Measurements from ENCODE around the gene MORC1.

The MORC1 gene

DNA sequence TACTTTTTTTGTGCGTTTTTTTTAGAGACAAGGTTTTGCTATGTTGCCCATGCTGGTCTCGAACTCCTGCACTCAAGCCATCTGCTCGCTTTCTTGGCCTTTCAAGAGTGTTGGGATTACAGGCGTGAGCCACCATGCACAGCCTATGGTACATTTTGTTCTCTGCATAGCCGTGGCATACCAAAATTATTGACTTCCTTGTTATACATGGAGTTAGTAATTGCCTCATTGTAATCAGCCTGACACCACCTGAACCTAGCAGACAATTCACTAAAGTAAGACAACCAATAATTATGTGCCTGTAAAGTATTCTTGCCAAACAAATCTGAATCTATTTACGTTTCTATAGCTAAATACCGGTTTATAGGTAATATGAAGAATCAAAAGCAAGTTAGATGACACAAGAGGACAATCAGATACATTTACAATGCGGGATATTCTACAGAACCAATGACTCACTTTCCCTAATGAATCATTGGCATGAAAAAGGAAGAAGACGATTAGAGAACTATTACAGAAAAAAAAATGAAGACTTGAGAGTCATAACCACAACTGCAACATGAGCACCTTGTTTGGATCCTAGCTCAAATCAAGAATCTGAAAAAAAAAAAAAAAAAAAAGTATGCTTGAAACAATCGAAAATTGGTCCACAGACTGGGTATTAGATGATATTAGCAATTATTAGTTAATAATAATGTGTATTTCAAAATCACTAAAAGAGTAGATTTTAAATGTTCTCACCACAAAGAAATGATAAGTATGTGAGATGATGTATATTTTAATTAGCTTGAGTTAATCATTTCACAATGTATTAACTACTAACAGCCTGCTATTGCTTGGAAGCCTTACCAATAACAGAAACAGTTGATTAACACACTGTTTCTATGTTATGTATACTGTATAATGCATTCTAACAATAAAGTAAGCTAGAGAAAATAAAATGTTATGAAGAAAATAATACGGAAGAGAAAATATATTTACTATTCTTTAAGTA lies 171.3 kb downstream of the MORC1 start:
- no peaks in the 10 kb centered on the region for H3K9me3 ChIP-seq (ENCODE audit: insufficient read depth, low read length, severe bottlenecking)
- H3K27me3 ChIP-seq (ENCODE audit: insufficient read depth, low read length, poor library complexity): no peaks in the 10 kb centered on the region
- no peaks in the 10 kb centered on the region for H3K4me1 ChIP-seq (ENCODE audit: insufficient read depth, low read length)
- H3K4me3 ChIP-seq (ENCODE audit: low read depth in 1 of 2, low read length in 2 of 2): no peak overlapping the region
- no peak overlapping the region for H3K27ac ChIP-seq (ENCODE audit: low read length)
- H3K9ac ChIP-seq (ENCODE audit: low read depth, low read length): no peak overlapping the region
- no peak overlapping the region for H2AFZ ChIP-seq (ENCODE audit: low read depth, low read length)
- H4K20me1 ChIP-seq (ENCODE audit: insufficient read depth, low read length): no peaks in the 10 kb centered on the region
- ATAC-seq (ENCODE audit: insufficient read depth, low read depth): no peak
- TF ChIP-seq, protein P1, sequence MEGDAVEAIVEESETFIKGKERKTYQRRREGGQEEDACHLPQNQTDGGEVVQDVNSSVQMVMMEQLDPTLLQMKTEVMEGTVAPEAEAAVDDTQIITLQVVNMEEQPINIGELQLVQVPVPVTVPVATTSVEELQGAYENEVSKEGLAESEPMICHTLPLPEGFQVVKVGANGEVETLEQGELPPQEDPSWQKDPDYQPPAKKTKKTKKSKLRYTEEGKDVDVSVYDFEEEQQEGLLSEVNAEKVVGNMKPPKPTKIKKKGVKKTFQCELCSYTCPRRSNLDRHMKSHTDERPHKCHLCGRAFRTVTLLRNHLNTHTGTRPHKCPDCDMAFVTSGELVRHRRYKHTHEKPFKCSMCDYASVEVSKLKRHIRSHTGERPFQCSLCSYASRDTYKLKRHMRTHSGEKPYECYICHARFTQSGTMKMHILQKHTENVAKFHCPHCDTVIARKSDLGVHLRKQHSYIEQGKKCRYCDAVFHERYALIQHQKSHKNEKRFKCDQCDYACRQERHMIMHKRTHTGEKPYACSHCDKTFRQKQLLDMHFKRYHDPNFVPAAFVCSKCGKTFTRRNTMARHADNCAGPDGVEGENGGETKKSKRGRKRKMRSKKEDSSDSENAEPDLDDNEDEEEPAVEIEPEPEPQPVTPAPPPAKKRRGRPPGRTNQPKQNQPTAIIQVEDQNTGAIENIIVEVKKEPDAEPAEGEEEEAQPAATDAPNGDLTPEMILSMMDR (IDR thresholded peaks at IDR 0.05; ENCODE audit: borderline replicate concordance, extremely low read depth, low read length, poor library complexity, severe bottlenecking): no peak
- TF ChIP-seq EZH2 (IDR thresholded peaks at IDR 0.05; ENCODE audit: borderline replicate concordance, low read depth, low read length, severe bottlenecking): no peak
- no peaks in the 10 kb centered on the region for H3K36me3 ChIP-seq (ENCODE audit: insufficient read depth, low read length)
- no peaks in the 10 kb centered on the region for H3K79me2 ChIP-seq (ENCODE audit: insufficient read depth, low read length)
- no peak for DNase-seq
- H3K4me2 ChIP-seq (ENCODE audit: insufficient read depth, low read length): no peak overlapping the region

DNA sequence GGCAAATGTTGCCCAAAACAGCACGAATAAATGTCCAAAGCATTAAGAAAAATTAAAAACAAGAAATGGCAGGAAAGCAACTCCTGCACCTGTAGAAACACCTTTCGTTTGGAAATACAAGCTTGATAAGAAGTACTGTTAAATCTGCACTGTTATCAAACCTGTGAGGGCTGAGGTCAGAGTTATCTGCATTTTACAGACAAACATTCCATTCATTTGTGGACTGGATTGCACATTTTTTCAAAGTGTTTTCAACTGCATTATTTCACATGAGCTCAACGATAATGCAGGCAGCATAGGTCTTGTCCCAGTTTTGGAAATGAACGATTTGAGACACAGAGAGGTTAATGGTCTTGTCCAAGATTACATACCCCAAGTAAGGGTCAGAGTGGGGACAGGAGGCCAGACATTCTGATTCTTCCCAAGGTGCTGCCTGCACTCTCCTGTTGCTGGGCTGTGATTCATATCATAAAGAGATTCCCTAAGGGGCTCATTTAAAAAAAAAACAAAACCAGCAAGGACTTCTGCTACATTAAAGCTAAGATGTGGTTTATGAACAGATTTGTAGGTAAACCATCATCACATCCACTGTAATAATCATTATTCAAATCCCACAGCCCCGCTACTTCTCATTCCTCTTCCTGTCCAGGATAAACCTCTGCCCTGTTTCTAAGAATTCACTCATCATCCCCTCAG lies 177.2 kb downstream of the MORC1 start:
- no peaks in the 10 kb centered on the region for H3K27me3 ChIP-seq (ENCODE audit: insufficient read depth, low read length, poor library complexity)
- H3K9me3 ChIP-seq (ENCODE audit: insufficient read depth, low read length, severe bottlenecking): no peaks in the 10 kb centered on the region
- no peaks in the 10 kb centered on the region for H4K20me1 ChIP-seq (ENCODE audit: insufficient read depth, low read length)
- DNase-seq (no peak), ATAC-seq (ENCODE audit: insufficient read depth, low read depth) (no peak)
- no peak overlapping the region for H2AFZ ChIP-seq (ENCODE audit: low read depth, low read length)
- no peaks in the 10 kb centered on the region for H3K79me2 ChIP-seq (ENCODE audit: insufficient read depth, low read length)
- no peak overlapping the region for H3K4me2 ChIP-seq (ENCODE audit: insufficient read depth, low read length)
- H3K4me3 ChIP-seq (ENCODE audit: low read depth in 1 of 2, low read length in 2 of 2): no peak overlapping the region
- no peak overlapping the region for H3K27ac ChIP-seq (ENCODE audit: low read length)
- H3K4me1 ChIP-seq (ENCODE audit: insufficient read depth, low read length): no peaks in the 10 kb centered on the region
- H3K36me3 ChIP-seq (ENCODE audit: insufficient read depth, low read length): no peaks in the 10 kb centered on the region
- no peak overlapping the region for H3K9ac ChIP-seq (ENCODE audit: low read depth, low read length)
- no peak for TF ChIP-seq EZH2 (IDR thresholded peaks at IDR 0.05; ENCODE audit: borderline replicate concordance, low read depth, low read length, severe bottlenecking)
- TF ChIP-seq, protein P1 (IDR thresholded peaks at IDR 0.05; ENCODE audit: borderline replicate concordance, extremely low read depth, low read length, poor library complexity, severe bottlenecking): no peak

DNA sequence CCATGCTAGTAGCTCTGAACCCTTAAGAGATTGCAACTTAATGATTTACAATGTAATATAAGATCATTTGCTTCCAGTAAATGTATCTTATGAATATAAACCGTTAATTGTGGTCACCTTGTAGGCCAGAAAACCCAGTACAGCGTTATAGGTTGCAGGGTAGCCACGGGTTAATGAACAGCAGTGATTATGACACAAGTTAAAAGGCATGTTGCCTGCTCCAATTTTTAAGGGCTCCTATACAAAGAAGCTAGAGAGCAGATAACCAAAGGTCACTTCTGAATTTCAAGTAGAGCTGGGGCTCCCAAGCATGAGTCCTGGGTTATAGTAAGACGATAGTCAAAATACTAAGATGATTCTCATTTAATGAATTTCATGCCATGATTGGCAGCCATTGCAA lies 177.8 kb downstream of the MORC1 start:
- no peaks in the 10 kb centered on the region for H3K4me1 ChIP-seq (ENCODE audit: insufficient read depth, low read length)
- no peak overlapping the region for H3K4me3 ChIP-seq (ENCODE audit: low read depth in 1 of 2, low read length in 2 of 2)
- no peaks in the 10 kb centered on the region for H3K9me3 ChIP-seq (ENCODE audit: insufficient read depth, low read length, severe bottlenecking)
- TF ChIP-seq EZH2 (IDR thresholded peaks at IDR 0.05; ENCODE audit: borderline replicate concordance, low read depth, low read length, severe bottlenecking): no peak
- TF ChIP-seq, protein P1 (IDR thresholded peaks at IDR 0.05; ENCODE audit: borderline replicate concordance, extremely low read depth, low read length, poor library complexity, severe bottlenecking): no peak
- DNase-seq (no peak), ATAC-seq (ENCODE audit: insufficient read depth, low read depth) (no peak)
- H2AFZ ChIP-seq (ENCODE audit: low read depth, low read length): no peak overlapping the region
- H3K36me3 ChIP-seq (ENCODE audit: insufficient read depth, low read length): no peaks in the 10 kb centered on the region
- no peaks in the 10 kb centered on the region for H3K27me3 ChIP-seq (ENCODE audit: insufficient read depth, low read length, poor library complexity)
- no peak overlapping the region for H3K27ac ChIP-seq (ENCODE audit: low read length)
- no peaks in the 10 kb centered on the region for H4K20me1 ChIP-seq (ENCODE audit: insufficient read depth, low read length)
- no peak overlapping the region for H3K9ac ChIP-seq (ENCODE audit: low read depth, low read length)
- no peaks in the 10 kb centered on the region for H3K79me2 ChIP-seq (ENCODE audit: insufficient read depth, low read length)
- H3K4me2 ChIP-seq (ENCODE audit: insufficient read depth, low read length): no peak overlapping the region

Data from DND-41 (cell line).